Ascending aorta (tissue), 2 donors: ENCODE measurements around the gene PCDHB1. TPM values are rescaled to one million over a fixed set of nuclear protein-coding genes. Genes with fewer than 3 reads are reported as not detected.

Source experiments
- DNase-seq, 2 donors: peaks; one replicate each; pipeline ENCODE4 v3.0.0-alpha.2; 2019; ENCODE audit warnings: low spot score in 2 of 2
- H3K27ac ChIP-seq, 2 donors: fragments of 200-600 bp; sonication (generic); one replicate each; pipeline ENCODE4 v1.5.1; 2016 to 2017; ENCODE audit warnings: mild to moderate bottlenecking in 1 of 2
- H3K27me3 ChIP-seq: fragments of 200-600 bp; sonication (generic); one replicate; pipeline ENCODE4 v1.5.1; 2017
- H3K36me3 ChIP-seq, 2 donors: fragments of 200-600 bp; sonication (generic); one replicate each; pipeline ENCODE4 v1.5.1; 2016
- H3K4me1 ChIP-seq, 2 donors: fragments of 200-600 bp; sonication (generic); one replicate each; pipeline ENCODE4 v1.5.1; 2016 to 2017; ENCODE audit warnings: mild to moderate bottlenecking in 1 of 2
- H3K4me3 ChIP-seq, 2 donors: fragments of 200-600 bp; sonication (generic); one replicate each; pipeline ENCODE4 v1.5.1; 2016 to 2017; ENCODE audit warnings: mild to moderate bottlenecking in 1 of 2
- H3K9me3 ChIP-seq, 2 donors: fragments of 200-600 bp; sonication (generic); one replicate each; pipeline ENCODE4 v1.5.1; 2016
- intact Hi-C: fragments of 100-400 bp; cut with DNase I; formaldehyde crosslinking; loops from one replicate; pipeline ENCODE4 v1.15.1; 2023
- total RNA-seq: library from RNA; depleted of rRNA; stranded (reverse); fragments of >200 nt; gene quantifications from one replicate; pipeline ENCODE4 v1.1.0, GENCODE V29; 2016
- TF ChIP-seq, protein P1 (sequence below), 3 experiments: fragments of 200-600 bp in 2 of 3; fragments of 450-650 bp in 1 of 3; sonication (generic) in 2 of 3; IDR thresholded peaks; one replicate each; pipeline ENCODE4 v1.5.1; 2016 to 2019; ENCODE audit warnings: antibody characterized with exemption in 3 of 3, mild to moderate bottlenecking in 1 of 3, moderate library complexity in 1 of 3

The PCDHB1 gene
- total RNA-seq, 1 donor from 2014 or later = not detected

DNA sequence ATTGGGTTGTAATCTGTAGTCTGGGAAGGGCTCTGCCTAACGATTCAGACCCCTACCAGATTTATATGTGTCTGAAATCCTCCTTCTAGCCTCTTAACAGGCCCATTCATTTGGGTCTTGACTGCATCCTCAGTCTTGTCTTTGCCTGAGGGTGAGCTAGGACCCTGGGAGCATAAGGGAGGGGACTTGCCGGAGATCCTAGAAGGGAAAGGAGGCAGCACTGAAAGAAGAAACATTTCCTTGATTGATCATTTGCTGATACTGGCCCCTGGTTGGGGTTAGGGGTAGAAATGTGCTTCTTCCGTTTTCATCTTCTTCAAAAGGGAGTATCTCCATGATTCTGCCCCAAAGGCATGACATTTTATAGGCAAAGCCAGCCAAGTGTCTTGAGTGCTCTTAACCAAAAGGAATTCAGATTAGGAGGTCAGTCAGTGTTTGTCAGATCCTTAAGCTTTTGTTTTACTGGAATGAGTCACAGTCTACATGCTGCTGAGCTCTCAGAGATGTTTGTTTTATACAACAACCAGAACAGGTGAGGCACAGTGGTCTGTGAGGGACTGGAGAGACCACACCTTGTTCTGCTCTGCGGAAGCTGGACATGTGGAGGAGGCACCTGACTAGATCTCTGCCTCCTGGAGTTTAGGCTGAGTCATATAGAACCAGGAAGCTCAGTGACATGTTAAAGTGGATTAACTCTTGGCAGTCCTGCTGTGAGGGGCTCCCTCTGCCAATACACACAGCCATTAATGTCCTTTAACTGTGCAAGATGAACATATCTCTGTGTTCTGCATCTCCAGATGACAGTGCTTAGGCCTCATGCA, 47.2 kb upstream of the PCDHB1 start:
- TF ChIP-seq, protein P1, sequence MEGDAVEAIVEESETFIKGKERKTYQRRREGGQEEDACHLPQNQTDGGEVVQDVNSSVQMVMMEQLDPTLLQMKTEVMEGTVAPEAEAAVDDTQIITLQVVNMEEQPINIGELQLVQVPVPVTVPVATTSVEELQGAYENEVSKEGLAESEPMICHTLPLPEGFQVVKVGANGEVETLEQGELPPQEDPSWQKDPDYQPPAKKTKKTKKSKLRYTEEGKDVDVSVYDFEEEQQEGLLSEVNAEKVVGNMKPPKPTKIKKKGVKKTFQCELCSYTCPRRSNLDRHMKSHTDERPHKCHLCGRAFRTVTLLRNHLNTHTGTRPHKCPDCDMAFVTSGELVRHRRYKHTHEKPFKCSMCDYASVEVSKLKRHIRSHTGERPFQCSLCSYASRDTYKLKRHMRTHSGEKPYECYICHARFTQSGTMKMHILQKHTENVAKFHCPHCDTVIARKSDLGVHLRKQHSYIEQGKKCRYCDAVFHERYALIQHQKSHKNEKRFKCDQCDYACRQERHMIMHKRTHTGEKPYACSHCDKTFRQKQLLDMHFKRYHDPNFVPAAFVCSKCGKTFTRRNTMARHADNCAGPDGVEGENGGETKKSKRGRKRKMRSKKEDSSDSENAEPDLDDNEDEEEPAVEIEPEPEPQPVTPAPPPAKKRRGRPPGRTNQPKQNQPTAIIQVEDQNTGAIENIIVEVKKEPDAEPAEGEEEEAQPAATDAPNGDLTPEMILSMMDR (IDR thresholded peaks at IDR 0.05) = no peak
- H3K4me1 ChIP-seq = no peaks in the 10 kb centered on the region
- no peaks in the 10 kb centered on the region for H3K27me3 ChIP-seq
- intact Hi-C loops = no loop called here
- H3K4me3 ChIP-seq = no peak overlapping the region
- H3K27ac ChIP-seq = no peak overlapping the region
- H3K9me3 ChIP-seq = no peaks in the 10 kb centered on the region
- no peak for DNase-seq
- no peaks in the 10 kb centered on the region for H3K36me3 ChIP-seq

DNA sequence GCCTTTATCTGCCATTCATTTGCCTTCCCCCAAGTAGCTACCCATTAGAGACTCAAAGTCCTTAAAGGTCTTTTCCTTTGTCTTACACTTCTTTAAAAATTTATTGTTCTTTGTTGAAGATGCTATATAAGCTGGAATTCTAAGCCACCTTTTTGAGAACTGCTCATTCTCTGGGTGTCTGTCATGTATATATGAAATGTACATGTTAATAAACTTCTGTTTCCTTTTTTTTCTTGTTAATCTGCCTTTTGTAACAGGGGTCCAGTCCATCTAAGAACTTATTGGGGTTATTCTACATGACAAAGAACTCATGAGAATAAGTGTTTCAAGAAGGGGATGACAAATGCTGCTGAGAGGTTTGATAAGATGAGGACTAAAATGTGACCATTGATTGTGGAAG, 43.4 kb upstream of the PCDHB1 start:
- intact Hi-C loops = no loop called here
- no peak overlapping the region for H3K27ac ChIP-seq
- no peaks in the 10 kb centered on the region for H3K9me3 ChIP-seq
- no peak overlapping the region for H3K4me3 ChIP-seq
- no peaks in the 10 kb centered on the region for H3K27me3 ChIP-seq
- no peak for DNase-seq
- H3K4me1 ChIP-seq = no peaks in the 10 kb centered on the region
- no peaks in the 10 kb centered on the region for H3K36me3 ChIP-seq
- TF ChIP-seq, protein P1 (IDR thresholded peaks at IDR 0.05) = no peak

DNA sequence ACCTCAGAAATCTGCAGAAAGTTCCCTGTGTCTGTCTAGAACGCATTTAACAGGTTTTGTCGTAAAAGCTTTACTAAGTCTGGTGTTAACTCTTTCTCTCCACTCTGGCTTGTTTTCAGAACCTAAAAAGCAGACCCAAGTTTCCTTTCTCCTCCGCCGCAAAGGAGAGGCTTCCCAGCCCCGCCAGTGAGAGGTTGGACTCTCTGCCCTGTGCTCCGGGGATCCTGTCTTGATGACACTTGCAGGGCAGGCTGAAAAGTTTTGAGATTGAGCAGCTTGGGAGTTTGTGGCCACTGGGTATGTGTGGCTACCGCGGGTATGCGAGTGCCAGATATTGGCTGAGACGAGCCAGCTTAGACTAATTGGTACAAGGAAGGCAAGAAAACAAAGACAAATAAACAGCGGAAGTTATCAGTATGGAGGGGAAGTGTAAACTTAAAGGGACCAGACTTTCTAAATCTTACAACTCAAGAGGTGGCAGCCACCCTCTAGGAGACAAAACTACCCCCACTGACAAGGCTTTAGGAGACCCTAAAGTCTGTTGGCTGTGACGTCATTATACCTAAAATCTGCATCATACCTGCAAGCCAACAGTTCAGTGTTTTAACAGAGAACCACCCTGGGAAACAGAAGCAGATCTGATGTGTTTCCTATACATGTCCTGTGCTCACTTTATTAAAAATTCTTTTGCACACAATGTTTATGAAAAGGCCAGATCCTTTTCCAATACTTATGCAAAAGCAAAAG, 41.0 kb upstream of the PCDHB1 start:
- no peak overlapping the region for H3K27ac ChIP-seq
- no peaks in the 10 kb centered on the region for H3K4me1 ChIP-seq
- H3K4me3 ChIP-seq = no peak overlapping the region
- no peak for DNase-seq
- intact Hi-C loops = no loop called here
- TF ChIP-seq, protein P1 (IDR thresholded peaks at IDR 0.05) = no peak
- H3K36me3 ChIP-seq = no peaks in the 10 kb centered on the region
- no peaks in the 10 kb centered on the region for H3K9me3 ChIP-seq
- H3K27me3 ChIP-seq = no peaks in the 10 kb centered on the region

DNA sequence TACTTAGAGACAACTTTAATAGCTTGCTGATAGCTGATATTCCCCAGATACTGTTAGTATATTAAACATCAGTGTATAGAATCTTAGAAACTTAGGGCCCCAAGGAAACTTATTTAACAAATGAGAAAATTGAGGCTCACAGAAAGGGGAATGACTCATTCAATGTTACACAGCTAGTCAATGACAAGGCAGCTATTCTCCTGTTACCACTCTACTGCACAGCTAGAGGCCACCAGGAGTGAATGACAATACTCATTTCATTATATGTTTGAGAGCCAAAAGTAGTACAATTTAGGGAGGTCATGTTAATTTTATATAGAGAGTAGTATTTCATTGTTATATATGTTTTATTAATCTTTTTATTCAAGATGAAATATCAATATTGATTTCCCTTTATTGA, 33.2 kb upstream of the PCDHB1 start:
- TF ChIP-seq, protein P1 (IDR thresholded peaks at IDR 0.05) = no peak
- H3K27me3 ChIP-seq = no peaks in the 10 kb centered on the region
- no peaks in the 10 kb centered on the region for H3K9me3 ChIP-seq
- no peak for DNase-seq
- no peak overlapping the region for H3K4me3 ChIP-seq
- H3K4me1 ChIP-seq = no peaks in the 10 kb centered on the region
- intact Hi-C loops = no loop called here
- H3K27ac ChIP-seq = no peak overlapping the region
- H3K36me3 ChIP-seq = no peaks in the 10 kb centered on the region

DNA sequence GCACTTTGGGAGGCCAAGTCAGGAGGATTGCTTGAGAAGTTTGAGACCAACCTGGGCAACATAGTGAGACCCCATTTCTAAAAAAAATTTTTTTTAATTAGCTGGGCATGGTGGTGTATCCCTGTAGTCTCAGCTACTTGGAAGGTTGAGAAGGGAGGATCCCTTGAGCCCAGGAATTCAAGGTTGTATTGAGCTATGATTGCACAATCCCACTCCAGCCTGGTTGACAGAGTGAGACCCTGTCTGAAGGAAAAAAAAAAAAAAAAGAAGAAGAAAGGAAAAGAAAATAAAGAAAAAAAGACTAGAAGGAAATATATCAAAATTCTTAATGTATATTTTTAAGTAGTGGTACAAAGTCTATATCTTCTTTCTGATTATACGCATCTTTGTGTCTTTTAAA, 28.8 kb upstream of the PCDHB1 start:
- no peak overlapping the region for H3K4me3 ChIP-seq
- no peak for DNase-seq
- H3K9me3 ChIP-seq = no peaks in the 10 kb centered on the region
- intact Hi-C loops = no loop called here
- no peak overlapping the region for H3K27ac ChIP-seq
- H3K36me3 ChIP-seq = no peaks in the 10 kb centered on the region
- no peaks in the 10 kb centered on the region for H3K4me1 ChIP-seq
- no peaks in the 10 kb centered on the region for H3K27me3 ChIP-seq
- TF ChIP-seq, protein P1 (IDR thresholded peaks at IDR 0.05) = no peak
